ENCODE data around the gene CDV3. TPM values are rescaled to one million over a fixed set of nuclear protein-coding genes. Genes with fewer than 3 reads are reported as not detected.
A peak's percentile ranks its signal among the peaks of the same experiment; 100 is the strongest.

Gene CDV3
- total and polyA plus RNA-seq, 4 donors: 37.5 to 82.6 (median 53.1) TPM

DNA sequence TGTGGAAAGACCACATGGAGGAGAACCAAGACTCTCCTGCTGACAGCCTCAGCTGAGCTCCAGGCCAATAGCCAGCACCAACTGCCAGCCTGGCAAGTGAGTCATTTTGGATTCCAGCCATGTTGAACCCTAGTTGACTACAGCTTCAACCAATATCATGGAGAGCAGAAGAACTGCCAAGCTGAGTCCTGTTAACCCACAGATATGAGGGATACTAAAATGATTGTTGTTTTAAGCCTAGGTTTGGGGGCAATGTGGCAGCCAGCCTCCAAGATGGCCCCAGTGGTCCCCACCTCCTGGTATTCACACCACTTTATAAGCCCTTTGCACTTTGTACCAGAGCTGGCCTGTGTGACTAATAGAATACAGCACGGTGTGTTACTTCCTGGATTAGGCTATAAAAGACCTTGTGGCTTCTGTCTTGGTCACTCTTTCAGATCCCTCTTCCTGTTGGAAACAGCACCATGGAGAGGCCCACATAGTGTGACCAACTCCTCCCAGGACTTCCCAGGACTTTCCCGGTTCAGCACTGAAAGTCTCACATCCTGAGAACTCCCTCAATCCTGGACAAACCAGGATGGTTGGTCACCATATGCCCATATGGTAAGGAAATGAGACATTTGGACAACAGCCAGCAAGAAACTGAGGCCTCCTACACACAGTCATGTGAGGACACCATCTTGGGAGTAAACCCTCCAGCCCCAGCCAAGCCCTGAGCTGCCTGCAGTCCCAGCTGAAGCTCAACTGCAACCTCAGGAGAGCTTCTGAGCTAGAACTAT is 32.4 kb upstream of the CDV3 start:
- 44% methylated on average over 2 of the region's 2 CpGs for WGBS
- Histone ChIP-seq H3K9ac (ENCODE audit: low read depth in 1 of 2, low read length in 2 of 2) (no peak overlapping the region), H3K36me3 (ENCODE audit: control insufficient read depth in 4 of 4, insufficient read depth in 3 of 4, low read depth in 1 of 4, low read length in 3 of 4) (no peaks in the 10 kb centered on the region), H3K9me3 (ENCODE audit: control insufficient read depth in 4 of 4, low read length in 3 of 4) (no peaks in the 10 kb centered on the region), H3K4me3 (ENCODE audit: low read depth in 1 of 3, low read length in 3 of 3) (no peak overlapping the region), H3K27ac (ENCODE audit: low read depth in 1 of 2, low read length in 2 of 2) (no peak overlapping the region), H3K4me1 (ENCODE audit: control insufficient read depth in 4 of 4, insufficient read depth in 4 of 4, low read length in 3 of 4) (peaks cover 6 to 19% (median 12%) of the 10 kb centered on the region in 4 donors), H3K27me3 (ENCODE audit: control insufficient read depth in 4 of 4, insufficient read depth in 4 of 4, low read length in 3 of 4) (no peaks in the 10 kb centered on the region)
- TF ChIP-seq RAD21 (IDR thresholded peaks at IDR 0.05) (no peak), NR2F2 (IDR thresholded peaks at IDR 0.05) (no peak), SP1 (IDR thresholded peaks at IDR 0.05) (peak; percentile 77), HNF4G (IDR thresholded peaks at IDR 0.05) (peak; percentile 77), EGR1 (IDR thresholded peaks at IDR 0.05; ENCODE audit: low read depth in 2 of 2) (no peak), HNF4A (conservative IDR thresholded peaks at IDR 0.05) (peak; percentile 90 to 96), GABPA (IDR thresholded peaks at IDR 0.05 in 1 of 2, conservative IDR thresholded peaks at IDR 0.05 in 1 of 2) (no peak), YY1 (IDR thresholded peaks at IDR 0.05) (peak; percentile 96), JUND (IDR thresholded peaks at IDR 0.05) (peak; percentile 60 to 90), RXRA (IDR thresholded peaks at IDR 0.05) (peak; percentile 45 to 71), FOXA2 (IDR thresholded peaks at IDR 0.05) (no peak), TAF1 (conservative IDR thresholded peaks at IDR 0.05) (no peak), FOXA1 (IDR thresholded peaks at IDR 0.05) (no peak)
- TF ChIP-seq, protein P1, sequence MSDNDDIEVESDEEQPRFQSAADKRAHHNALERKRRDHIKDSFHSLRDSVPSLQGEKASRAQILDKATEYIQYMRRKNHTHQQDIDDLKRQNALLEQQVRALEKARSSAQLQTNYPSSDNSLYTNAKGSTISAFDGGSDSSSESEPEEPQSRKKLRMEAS (IDR thresholded peaks at IDR 0.05): peak; percentile 72
- TF ChIP-seq, protein P2, sequence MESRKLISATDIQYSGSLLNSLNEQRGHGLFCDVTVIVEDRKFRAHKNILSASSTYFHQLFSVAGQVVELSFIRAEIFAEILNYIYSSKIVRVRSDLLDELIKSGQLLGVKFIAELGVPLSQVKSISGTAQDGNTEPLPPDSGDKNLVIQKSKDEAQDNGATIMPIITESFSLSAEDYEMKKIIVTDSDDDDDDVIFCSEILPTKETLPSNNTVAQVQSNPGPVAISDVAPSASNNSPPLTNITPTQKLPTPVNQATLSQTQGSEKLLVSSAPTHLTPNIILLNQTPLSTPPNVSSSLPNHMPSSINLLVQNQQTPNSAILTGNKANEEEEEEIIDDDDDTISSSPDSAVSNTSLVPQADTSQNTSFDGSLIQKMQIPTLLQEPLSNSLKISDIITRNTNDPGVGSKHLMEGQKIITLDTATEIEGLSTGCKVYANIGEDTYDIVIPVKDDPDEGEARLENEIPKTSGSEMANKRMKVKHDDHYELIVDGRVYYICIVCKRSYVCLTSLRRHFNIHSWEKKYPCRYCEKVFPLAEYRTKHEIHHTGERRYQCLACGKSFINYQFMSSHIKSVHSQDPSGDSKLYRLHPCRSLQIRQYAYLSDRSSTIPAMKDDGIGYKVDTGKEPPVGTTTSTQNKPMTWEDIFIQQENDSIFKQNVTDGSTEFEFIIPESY (IDR thresholded peaks at IDR 0.05): peak; percentile 28
- TF ChIP-seq, protein P3, sequence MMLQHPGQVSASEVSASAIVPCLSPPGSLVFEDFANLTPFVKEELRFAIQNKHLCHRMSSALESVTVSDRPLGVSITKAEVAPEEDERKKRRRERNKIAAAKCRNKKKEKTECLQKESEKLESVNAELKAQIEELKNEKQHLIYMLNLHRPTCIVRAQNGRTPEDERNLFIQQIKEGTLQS (IDR thresholded peaks at IDR 0.05): no peak
- TF ChIP-seq, protein P4, sequence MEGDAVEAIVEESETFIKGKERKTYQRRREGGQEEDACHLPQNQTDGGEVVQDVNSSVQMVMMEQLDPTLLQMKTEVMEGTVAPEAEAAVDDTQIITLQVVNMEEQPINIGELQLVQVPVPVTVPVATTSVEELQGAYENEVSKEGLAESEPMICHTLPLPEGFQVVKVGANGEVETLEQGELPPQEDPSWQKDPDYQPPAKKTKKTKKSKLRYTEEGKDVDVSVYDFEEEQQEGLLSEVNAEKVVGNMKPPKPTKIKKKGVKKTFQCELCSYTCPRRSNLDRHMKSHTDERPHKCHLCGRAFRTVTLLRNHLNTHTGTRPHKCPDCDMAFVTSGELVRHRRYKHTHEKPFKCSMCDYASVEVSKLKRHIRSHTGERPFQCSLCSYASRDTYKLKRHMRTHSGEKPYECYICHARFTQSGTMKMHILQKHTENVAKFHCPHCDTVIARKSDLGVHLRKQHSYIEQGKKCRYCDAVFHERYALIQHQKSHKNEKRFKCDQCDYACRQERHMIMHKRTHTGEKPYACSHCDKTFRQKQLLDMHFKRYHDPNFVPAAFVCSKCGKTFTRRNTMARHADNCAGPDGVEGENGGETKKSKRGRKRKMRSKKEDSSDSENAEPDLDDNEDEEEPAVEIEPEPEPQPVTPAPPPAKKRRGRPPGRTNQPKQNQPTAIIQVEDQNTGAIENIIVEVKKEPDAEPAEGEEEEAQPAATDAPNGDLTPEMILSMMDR (IDR thresholded peaks at IDR 0.05; ENCODE audit: low read depth, low read length, missing input control): no peak
- TF ChIP-seq, protein P5, sequence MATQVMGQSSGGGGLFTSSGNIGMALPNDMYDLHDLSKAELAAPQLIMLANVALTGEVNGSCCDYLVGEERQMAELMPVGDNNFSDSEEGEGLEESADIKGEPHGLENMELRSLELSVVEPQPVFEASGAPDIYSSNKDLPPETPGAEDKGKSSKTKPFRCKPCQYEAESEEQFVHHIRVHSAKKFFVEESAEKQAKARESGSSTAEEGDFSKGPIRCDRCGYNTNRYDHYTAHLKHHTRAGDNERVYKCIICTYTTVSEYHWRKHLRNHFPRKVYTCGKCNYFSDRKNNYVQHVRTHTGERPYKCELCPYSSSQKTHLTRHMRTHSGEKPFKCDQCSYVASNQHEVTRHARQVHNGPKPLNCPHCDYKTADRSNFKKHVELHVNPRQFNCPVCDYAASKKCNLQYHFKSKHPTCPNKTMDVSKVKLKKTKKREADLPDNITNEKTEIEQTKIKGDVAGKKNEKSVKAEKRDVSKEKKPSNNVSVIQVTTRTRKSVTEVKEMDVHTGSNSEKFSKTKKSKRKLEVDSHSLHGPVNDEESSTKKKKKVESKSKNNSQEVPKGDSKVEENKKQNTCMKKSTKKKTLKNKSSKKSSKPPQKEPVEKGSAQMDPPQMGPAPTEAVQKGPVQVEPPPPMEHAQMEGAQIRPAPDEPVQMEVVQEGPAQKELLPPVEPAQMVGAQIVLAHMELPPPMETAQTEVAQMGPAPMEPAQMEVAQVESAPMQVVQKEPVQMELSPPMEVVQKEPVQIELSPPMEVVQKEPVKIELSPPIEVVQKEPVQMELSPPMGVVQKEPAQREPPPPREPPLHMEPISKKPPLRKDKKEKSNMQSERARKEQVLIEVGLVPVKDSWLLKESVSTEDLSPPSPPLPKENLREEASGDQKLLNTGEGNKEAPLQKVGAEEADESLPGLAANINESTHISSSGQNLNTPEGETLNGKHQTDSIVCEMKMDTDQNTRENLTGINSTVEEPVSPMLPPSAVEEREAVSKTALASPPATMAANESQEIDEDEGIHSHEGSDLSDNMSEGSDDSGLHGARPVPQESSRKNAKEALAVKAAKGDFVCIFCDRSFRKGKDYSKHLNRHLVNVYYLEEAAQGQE (IDR thresholded peaks at IDR 0.05): peak; percentile 50
- DNase-seq (ENCODE audit: low spot score): no peak

Measured in liver (tissue), 9 donors.